ENCODE data around the gene PGRMC2.

DNA sequence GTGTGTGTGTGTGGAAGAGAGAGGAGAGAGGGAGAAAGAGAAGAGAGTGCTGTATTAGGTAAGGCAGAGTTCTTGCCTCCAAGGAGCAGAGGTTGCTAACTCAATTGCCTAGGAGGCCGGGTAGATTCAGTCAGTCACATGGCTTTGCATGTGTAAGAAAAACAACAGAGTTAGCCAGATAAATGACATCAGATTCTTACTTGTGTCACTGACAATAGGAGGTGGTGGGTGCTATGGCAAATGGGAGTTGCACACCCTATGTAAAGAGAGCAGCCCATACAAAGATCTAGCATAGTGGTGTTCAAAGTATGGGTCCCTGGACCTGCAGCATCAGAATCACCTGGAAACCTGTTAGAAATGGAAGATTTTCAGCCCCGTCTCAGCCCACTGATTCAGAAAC, 14.4 kb upstream of the PGRMC2 start:
- no peak for TF ChIP-seq RAD21 (IDR thresholded peaks at IDR 0.05; ENCODE audit: low read depth)
- no peak for TF ChIP-seq FOXM1 (IDR thresholded peaks at IDR 0.05; ENCODE audit: borderline replicate concordance, low read depth)
- TF ChIP-seq EGR1 (IDR thresholded peaks at IDR 0.05): no peak
- TF ChIP-seq CREB1 (IDR thresholded peaks at IDR 0.05; ENCODE audit: low read depth): no peak
- TF ChIP-seq, protein P1, sequence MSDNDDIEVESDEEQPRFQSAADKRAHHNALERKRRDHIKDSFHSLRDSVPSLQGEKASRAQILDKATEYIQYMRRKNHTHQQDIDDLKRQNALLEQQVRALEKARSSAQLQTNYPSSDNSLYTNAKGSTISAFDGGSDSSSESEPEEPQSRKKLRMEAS (IDR thresholded peaks at IDR 0.05): no peak
- TF ChIP-seq, protein P2, sequence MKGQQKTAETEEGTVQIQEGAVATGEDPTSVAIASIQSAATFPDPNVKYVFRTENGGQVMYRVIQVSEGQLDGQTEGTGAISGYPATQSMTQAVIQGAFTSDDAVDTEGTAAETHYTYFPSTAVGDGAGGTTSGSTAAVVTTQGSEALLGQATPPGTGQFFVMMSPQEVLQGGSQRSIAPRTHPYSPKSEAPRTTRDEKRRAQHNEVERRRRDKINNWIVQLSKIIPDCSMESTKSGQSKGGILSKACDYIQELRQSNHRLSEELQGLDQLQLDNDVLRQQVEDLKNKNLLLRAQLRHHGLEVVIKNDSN (IDR thresholded peaks at IDR 0.05): no peak
- TF ChIP-seq EP300 (IDR thresholded peaks at IDR 0.05; ENCODE audit: borderline replicate concordance): no peak
- TF ChIP-seq, protein P3, sequence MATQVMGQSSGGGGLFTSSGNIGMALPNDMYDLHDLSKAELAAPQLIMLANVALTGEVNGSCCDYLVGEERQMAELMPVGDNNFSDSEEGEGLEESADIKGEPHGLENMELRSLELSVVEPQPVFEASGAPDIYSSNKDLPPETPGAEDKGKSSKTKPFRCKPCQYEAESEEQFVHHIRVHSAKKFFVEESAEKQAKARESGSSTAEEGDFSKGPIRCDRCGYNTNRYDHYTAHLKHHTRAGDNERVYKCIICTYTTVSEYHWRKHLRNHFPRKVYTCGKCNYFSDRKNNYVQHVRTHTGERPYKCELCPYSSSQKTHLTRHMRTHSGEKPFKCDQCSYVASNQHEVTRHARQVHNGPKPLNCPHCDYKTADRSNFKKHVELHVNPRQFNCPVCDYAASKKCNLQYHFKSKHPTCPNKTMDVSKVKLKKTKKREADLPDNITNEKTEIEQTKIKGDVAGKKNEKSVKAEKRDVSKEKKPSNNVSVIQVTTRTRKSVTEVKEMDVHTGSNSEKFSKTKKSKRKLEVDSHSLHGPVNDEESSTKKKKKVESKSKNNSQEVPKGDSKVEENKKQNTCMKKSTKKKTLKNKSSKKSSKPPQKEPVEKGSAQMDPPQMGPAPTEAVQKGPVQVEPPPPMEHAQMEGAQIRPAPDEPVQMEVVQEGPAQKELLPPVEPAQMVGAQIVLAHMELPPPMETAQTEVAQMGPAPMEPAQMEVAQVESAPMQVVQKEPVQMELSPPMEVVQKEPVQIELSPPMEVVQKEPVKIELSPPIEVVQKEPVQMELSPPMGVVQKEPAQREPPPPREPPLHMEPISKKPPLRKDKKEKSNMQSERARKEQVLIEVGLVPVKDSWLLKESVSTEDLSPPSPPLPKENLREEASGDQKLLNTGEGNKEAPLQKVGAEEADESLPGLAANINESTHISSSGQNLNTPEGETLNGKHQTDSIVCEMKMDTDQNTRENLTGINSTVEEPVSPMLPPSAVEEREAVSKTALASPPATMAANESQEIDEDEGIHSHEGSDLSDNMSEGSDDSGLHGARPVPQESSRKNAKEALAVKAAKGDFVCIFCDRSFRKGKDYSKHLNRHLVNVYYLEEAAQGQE (IDR thresholded peaks at IDR 0.05; ENCODE audit: low read depth): no peak
- no peak for TF ChIP-seq ZBTB7A (IDR thresholded peaks at IDR 0.05; ENCODE audit: low read depth)
